Endothelial cell of umbilical vein (primary cell): ENCODE measurements around the gene SBSN. TPM values are rescaled to one million over a fixed set of nuclear protein-coding genes. Genes with fewer than 3 reads are reported as not detected.

ENCODE experiments used
- BruUV-seq: library from RNA; stranded (reverse); fragments of 400-500 nt; replicated peaks from 2 replicates; lab custom pipeline; 2021; lab: Mats Ljungman, UMichigan
- CTCF ChIA-PET: fragments of 300-600, 350-600 bp; sonication (Branson Sonifier 250); formaldehyde crosslinking; loops from one replicate; lab custom pipeline; 2021; ENCODE audit warnings: antibody characterized with exemption, inconsistent platforms; lab: Charles Lee
- POLR2A ChIA-PET: fragments of 300-600, 350-600 bp; sonication (Branson Sonifier 250); formaldehyde crosslinking; loops from one replicate; lab custom pipeline; 2021; ENCODE audit warnings: antibody characterized with exemption, inconsistent platforms; lab: Charles Lee
- DNase-seq: peaks from one replicate; pipeline ENCODE4 v3.0.0-alpha.2; 2011; ENCODE audit warnings: low read depth, low spot score
- FAIRE-seq: peaks from 2 replicates; lab custom pipeline; 2011; peaks lifted over from hg19 to GRCh38; lab: Jason Lieb, UNC
- H2AFZ ChIP-seq: 2 replicates; pipeline ENCODE4 v1.6.0; 2012; ENCODE audit warnings: low read depth, low read length, control low read depth, inconsistent platforms
- H3K27ac ChIP-seq: 2 replicates; pipeline ENCODE4 v1.5.1; 2011; ENCODE audit warnings: low read depth, mild to moderate bottlenecking, control low read depth, low read length, moderate library complexity; ENCODE audit not compliant: insufficient read depth
- H3K27me3 ChIP-seq, 2 experiments: 2 replicates each; pipeline versions ENCODE4 v1.6.0 to v1.6.1; 2011; ENCODE audit warnings: low read length in 2 of 2, mixed read lengths in 1 of 2; ENCODE audit not compliant: control insufficient read depth in 2 of 2, insufficient read depth in 2 of 2
- H3K36me3 ChIP-seq, 2 experiments: 2 replicates in 1 of 2; 3 replicates in 1 of 2; pipeline ENCODE4 v1.5.1; 2011; ENCODE audit warnings: low read length in 2 of 2, mild to moderate bottlenecking in 1 of 2, moderate library complexity in 1 of 2; ENCODE audit not compliant: control insufficient read depth in 2 of 2, insufficient read depth in 2 of 2; ENCODE audit errors: extremely low read depth in 1 of 2
- H3K4me1 ChIP-seq: 3 replicates; pipeline ENCODE4 v1.5.1; 2011; ENCODE audit warnings: mild to moderate bottlenecking, low read length; ENCODE audit not compliant: control insufficient read depth, insufficient read depth; ENCODE audit errors: extremely low read depth
- H3K4me2 ChIP-seq: 2 replicates; pipeline ENCODE4 v1.6.1; 2011; ENCODE audit warnings: low read length, control low read depth, mixed read lengths; ENCODE audit not compliant: insufficient read depth
- H3K4me3 ChIP-seq, 3 experiments: fragments of 200-600 bp in 1 of 3; sonication (generic), shearing (Covaris generic) in 1 of 3; replicated peaks in 1 of 3; 2 replicates each; pipeline ENCODE4 v1.5.1; 2011 to 2016; ENCODE audit warnings: control low read depth in 3 of 3, low read length in 3 of 3, mild to moderate bottlenecking in 2 of 3, inconsistent platforms in 1 of 3, low read depth in 1 of 3, moderate library complexity in 1 of 3; ENCODE audit not compliant: insufficient read depth in 1 of 3
- H3K79me2 ChIP-seq: 2 replicates; pipeline ENCODE4 v1.6.0; 2012; ENCODE audit warnings: low read length, inconsistent platforms; ENCODE audit not compliant: control insufficient read depth, insufficient read depth
- H3K9ac ChIP-seq: replicated peaks from 2 replicates; pipeline ENCODE3; 2011; ENCODE audit warnings: low read length, control low read depth; ENCODE audit not compliant: insufficient read depth; ENCODE audit errors: extremely low read depth
- H3K9me1 ChIP-seq: replicated peaks from 3 replicates; pipeline ENCODE4 v1.6.0; 2011; ENCODE audit warnings: mild to moderate bottlenecking, low read length; ENCODE audit not compliant: control insufficient read depth, insufficient read depth; ENCODE audit errors: extremely low read depth
- H3K9me3 ChIP-seq: replicated peaks from 2 replicates; pipeline ENCODE4 v1.5.1; 2012; ENCODE audit warnings: low read length, inconsistent platforms; ENCODE audit not compliant: control insufficient read depth, insufficient read depth
- H4K20me1 ChIP-seq: replicated peaks from 2 replicates; pipeline ENCODE3; 2011; ENCODE audit warnings: mild to moderate bottlenecking, low read length; ENCODE audit not compliant: control insufficient read depth, insufficient read depth; ENCODE audit errors: extremely low read depth
- CTCF ChIP-seq, 2 donors: IDR thresholded peaks; 1 replicate in 1 of 2; 2 replicates in 1 of 2; pipeline ENCODE4 v1.5.1; 2011; ENCODE audit warnings: low read length in 2 of 2, mild to moderate bottlenecking in 2 of 2, moderate library complexity in 2 of 2, control low read depth in 1 of 2, inconsistent platforms in 1 of 2, low read depth in 1 of 2; ENCODE audit not compliant: insufficient read depth in 1 of 2; ENCODE audit errors: extremely low read depth in 1 of 2
- EZH2 ChIP-seq: IDR thresholded peaks from 2 replicates; pipeline ENCODE4 v1.6.1; 2012; ENCODE audit warnings: borderline replicate concordance, low read depth, mild to moderate bottlenecking, moderate library complexity, low read length, inconsistent platforms; ENCODE audit not compliant: severe bottlenecking
- FOS ChIP-seq: IDR thresholded peaks from 2 replicates; pipeline ENCODE4 v1.6.1; 2011; ENCODE audit warnings: mild to moderate bottlenecking, low read length, moderate library complexity, borderline replicate concordance; ENCODE audit not compliant: insufficient read depth
- GATA2 ChIP-seq: IDR thresholded peaks from 2 replicates; pipeline ENCODE4 v1.7.0; 2011; ENCODE audit warnings: low read depth, mild to moderate bottlenecking, moderate library complexity, mixed read lengths, low read length; ENCODE audit not compliant: insufficient read length, insufficient read depth
- JUN ChIP-seq: IDR thresholded peaks from 2 replicates; pipeline ENCODE4 v1.6.1; 2011; ENCODE audit warnings: borderline replicate concordance, low read depth; ENCODE audit not compliant: insufficient read length, insufficient read depth
- MAX ChIP-seq: IDR thresholded peaks from 2 replicates; pipeline ENCODE4 v1.6.1; 2011; ENCODE audit not compliant: insufficient read depth, insufficient read length
- MYC ChIP-seq: IDR thresholded peaks from one replicate; pipeline ENCODE4 v1.6.1; 2011; ENCODE audit warnings: mild to moderate bottlenecking, low read depth, low read length
- POLR2A ChIP-seq: IDR thresholded peaks from 2 replicates; pipeline ENCODE4 v1.6.1; 2012; ENCODE audit warnings: low read depth, mild to moderate bottlenecking, control low read depth, low read length
- POLR2AphosphoS5 ChIP-seq: IDR thresholded peaks from 2 replicates; pipeline ENCODE4 v1.6.1; 2012; ENCODE audit warnings: low read depth, mild to moderate bottlenecking, control low read depth, low read length, moderate library complexity; ENCODE audit not compliant: insufficient read depth
- dilution Hi-C: fragments of 300-500 bp; cut with MboI; formaldehyde crosslinking; loops from one replicate; pipeline ENCODE4 v1.15.0; 2019; ENCODE audit warnings: low sequenced_read_pairs; ENCODE audit not compliant: extremely low pct_ligation_motif_present
- intact Hi-C: fragments of 100-400 bp; cut with micrococcal nuclease; formaldehyde crosslinking; loops from one replicate; pipeline ENCODE4 v1.10.0; 2022
- polyA plus RNA-seq, 4 experiments: library from polyadenylated mRNA; depleted of rRNA in 3 of 4; stranded (reverse) in 3 of 4; unstranded in 1 of 4; fragments of >200 nt; gene quantifications; 2 replicates each; pipeline versions ENCODE4 v1.2.1 to v1.2.3, GENCODE V29; 2011 to 2012; ENCODE audit warnings: missing spikeins in 1 of 4
- total RNA-seq: library from RNA; stranded (reverse); gene quantifications from 2 replicates; pipeline ENCODE4 v1.2.3, GENCODE V29; 2021

Gene SBSN
- total and polyA plus RNA-seq, 2 donors (not counting 3 experiments of a cell fraction or from before 2014, with no cell fraction given) = not detected

GRCh38 chr19:35478794-35479677 lies 49.1 kb downstream of the SBSN start:
- no peak for FAIRE-seq
- no peak for DNase-seq
- TF ChIP-seq CTCF (IDR thresholded peaks at IDR 0.05; ENCODE audit: extremely low read depth in 1 of 2, insufficient read depth in 1 of 2, low read depth in 1 of 2, low read length in 2 of 2) = no peak
- TF ChIP-seq FOS = no peak
- intact Hi-C loops (no loop called here), dilution Hi-C loops (no loop called here)
- Histone ChIP-seq H2AFZ (no peak overlapping the region), H3K9ac (no peak overlapping the region), H3K9me3 (no peaks in the 10 kb centered on the region), H3K4me2 (no peak overlapping the region), H3K4me3 (no peak overlapping the region), H3K4me1 (no peaks in the 10 kb centered on the region), H3K27ac (no peak overlapping the region), H3K79me2 (no peaks in the 10 kb centered on the region), H3K36me3 (no peaks in the 10 kb centered on the region), H4K20me1 (no peaks in the 10 kb centered on the region), H3K9me1 (no peaks in the 10 kb centered on the region), H3K27me3 (no peaks in the 10 kb centered on the region)
- CTCF ChIA-PET = interaction anchor here (2.4 kb wide), 1 partner anchor 16 kb away, joined by 12 read pairs; no protein-coding TSS in a partner anchor
- POLR2A ChIA-PET = no interaction called here
- BruUV-seq = no TSS peak

GRCh38 chr19:35476149-35476548 lies 52.0 kb downstream of the SBSN start:
- BruUV-seq = no TSS peak
- Histone ChIP-seq H2AFZ (no peak overlapping the region), H3K4me1 (no peaks in the 10 kb centered on the region), H3K9me3 (no peaks in the 10 kb centered on the region), H4K20me1 (no peaks in the 10 kb centered on the region), H3K27me3 (no peaks in the 10 kb centered on the region), H3K36me3 (no peaks in the 10 kb centered on the region), H3K9me1 (no peaks in the 10 kb centered on the region), H3K9ac (no peak overlapping the region), H3K27ac (no peak overlapping the region), H3K4me2 (no peak overlapping the region), H3K79me2 (no peaks in the 10 kb centered on the region), H3K4me3 (no peak overlapping the region)
- no peak for DNase-seq
- CTCF ChIA-PET = no interaction called here
- intact Hi-C loops = no loop called here
- TF ChIP-seq GATA2 (no peak), MAX (no peak), POLR2AphosphoS5 (no peak), POLR2A (no peak), MYC (no peak), CTCF (IDR thresholded peaks at IDR 0.05; ENCODE audit: extremely low read depth in 1 of 2, insufficient read depth in 1 of 2, low read depth in 1 of 2, low read length in 2 of 2) (no peak), FOS (no peak), EZH2 (no peak), JUN (no peak)
- no peak for FAIRE-seq
- POLR2A ChIA-PET = no interaction called here
- dilution Hi-C loops = no loop called here
